Measurements from ENCODE around the gene SLC4A5. TPM values are rescaled to one million over a fixed set of nuclear protein-coding genes. Genes with fewer than 3 reads are reported as not detected.

Gene SLC4A5
- total and polyA plus RNA-seq, 2 of the 8 experiments (the other 6 are each of a cell fraction or from before 2014, with no cell fraction given) = 0.42 to 0.52 TPM

DNA sequence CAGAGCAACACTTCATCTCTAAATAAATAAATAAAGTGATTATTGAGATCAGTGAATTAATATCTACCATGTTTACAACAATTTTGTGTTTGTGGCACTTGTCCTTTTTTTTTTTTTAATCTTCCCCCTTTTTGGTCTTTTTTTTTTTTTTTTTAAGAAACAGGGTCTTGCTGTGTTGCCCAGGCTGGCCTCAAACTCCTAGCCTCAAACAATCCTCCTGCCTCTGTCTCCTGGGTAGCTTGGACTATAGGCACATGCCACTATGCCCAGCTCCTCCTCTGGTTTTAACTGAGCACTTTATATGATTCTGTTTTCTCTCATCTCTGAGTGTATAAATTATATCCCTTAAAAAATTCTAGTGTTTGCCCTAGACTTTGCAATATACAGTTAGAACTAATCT is 30.3 kb downstream of the SLC4A5 start:
- Histone ChIP-seq H3K56ac (replicated peaks; ENCODE audit: insufficient read length, low read depth, low read length) (no peak overlapping the region), H3K18ac (ENCODE audit: extremely low read depth, low read length) (no peak overlapping the region), H4K8ac (ENCODE audit: extremely low read depth, insufficient read depth, low read length) (no peak overlapping the region), H3K14ac (ENCODE audit: insufficient read length) (no peak overlapping the region), H2BK15ac (ENCODE audit: low read length) (no peak overlapping the region), H3K27ac (ENCODE audit: low read depth, low read length) (no peak overlapping the region), H2AK5ac (ENCODE audit: low read depth, low read length) (no peak overlapping the region), H3K4me2 (ENCODE audit: insufficient read depth in 1 of 2, low read depth in 2 of 2, low read length in 2 of 2) (no peak overlapping the region), H3K36me3 (ENCODE audit: control insufficient read depth in 2 of 4, insufficient read depth in 4 of 4, low read length in 3 of 4) (no peaks in the 10 kb centered on the region), H3K9ac (replicated peaks in 1 of 4; ENCODE audit: extremely low read depth in 1 of 4, low read depth in 3 of 4, low read length in 3 of 4) (no peak overlapping the region), H2BK5ac (ENCODE audit: low read depth, low read length) (no peak overlapping the region), H3K23me2 (ENCODE audit: low read depth, low read length) (no peaks in the 10 kb centered on the region), H3K4ac (replicated peaks; ENCODE audit: insufficient read length, low read depth, low read length) (no peak overlapping the region), H3K79me2 (ENCODE audit: control insufficient read depth in 1 of 2, insufficient read depth in 2 of 2, low read length in 2 of 2) (no peaks in the 10 kb centered on the region), H2BK20ac (ENCODE audit: low read length) (no peak overlapping the region), H3K27me3 (replicated peaks in 1 of 4; ENCODE audit: control insufficient read depth in 3 of 4, extremely low read depth in 1 of 4, insufficient read depth in 3 of 4, low read length in 3 of 4) (no peaks in the 10 kb centered on the region), H2AFZ (ENCODE audit: low read length) (no peak overlapping the region), H2BK12ac (ENCODE audit: low read depth, low read length) (no peak overlapping the region), H3K23ac (ENCODE audit: insufficient read length) (no peak overlapping the region), H3K4me1 (replicated peaks in 1 of 4; ENCODE audit: control insufficient read depth in 3 of 4, insufficient read depth in 4 of 4, low read length in 3 of 4) (no peaks in the 10 kb centered on the region), H4K91ac (replicated peaks; ENCODE audit: insufficient read length, low read length) (no peak overlapping the region), H4K5ac (ENCODE audit: insufficient read length, low read depth, low read length) (no peak overlapping the region), H2BK120ac (replicated peaks; ENCODE audit: low read depth, low read length) (no peak overlapping the region), H4K20me1 (replicated peaks in 1 of 2; ENCODE audit: control insufficient read depth in 1 of 2, insufficient read depth in 2 of 2, low read length in 2 of 2) (no peaks in the 10 kb centered on the region), H3K9me3 (ENCODE audit: insufficient read depth in 2 of 2, low read depth in 1 of 2, low read length in 1 of 2) (no peaks in the 10 kb centered on the region), H3K79me1 (ENCODE audit: low read depth, low read length) (no peaks in the 10 kb centered on the region), H3K4me3 (ENCODE audit: extremely low read depth in 1 of 4, insufficient read depth in 2 of 4, low read depth in 3 of 4, low read length in 4 of 4) (no peak overlapping the region)
- FAIRE-seq = no peak
- ChIA-PET POLR2A (ENCODE audit: partially characterized antibody) (no interaction called here), CTCF (ENCODE audit: partially characterized antibody) (interaction anchor here (0.6 to 3.0 kb wide), 6 partner anchors 9 to 63 kb away, joined by 3 to 20 read pairs (median 4); no protein-coding TSS in a partner anchor)
- DNase-seq (ENCODE audit: low read depth in 1 of 2, low spot score in 2 of 2) = no peak
- TF ChIP-seq SP1 (IDR thresholded peaks at IDR 0.05; ENCODE audit: low read depth, low read length) = no peak
- no peak for TF ChIP-seq SUZ12 (IDR thresholded peaks at IDR 0.05; ENCODE audit: low read length)
- no peak for TF ChIP-seq PHF8 (conservative IDR thresholded peaks at IDR 0.05; ENCODE audit: low read depth, low read length)
- no peak for TF ChIP-seq RXRA (IDR thresholded peaks at IDR 0.05; ENCODE audit: insufficient read depth, low read depth, low read length)
- TF ChIP-seq, protein P1, sequence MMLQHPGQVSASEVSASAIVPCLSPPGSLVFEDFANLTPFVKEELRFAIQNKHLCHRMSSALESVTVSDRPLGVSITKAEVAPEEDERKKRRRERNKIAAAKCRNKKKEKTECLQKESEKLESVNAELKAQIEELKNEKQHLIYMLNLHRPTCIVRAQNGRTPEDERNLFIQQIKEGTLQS (IDR thresholded peaks at IDR 0.05; ENCODE audit: insufficient read depth, low read depth, low read length) = no peak
- no peak for TF ChIP-seq JUND (IDR thresholded peaks at IDR 0.05; ENCODE audit: low read length)
- TF ChIP-seq RFX5 (IDR thresholded peaks at IDR 0.05; ENCODE audit: borderline replicate concordance, low read depth, low read length) = no peak
- TF ChIP-seq SP4 (IDR thresholded peaks at IDR 0.05; ENCODE audit: low read length) = no peak
- no peak for TF ChIP-seq SP2 (IDR thresholded peaks at IDR 0.05; ENCODE audit: low read length)
- no peak for TF ChIP-seq CBX5 (IDR thresholded peaks at IDR 0.05; ENCODE audit: low read depth, low read length)

Measured in H1 (cell line).